BLaER1 treated with 17β-estradiol and CSF1 and Interleukin-3, amounts not matched to agents 10 nM and 100 nM (cell line): Measurements from ENCODE around the gene FGD2.

Experiments used
- H3K27ac ChIP-seq, 11 experiments: shearing (Covaris generic); formaldehyde crosslinking; 2 replicates each; pipeline ENCODE4 v1.8.1; 2022
- H3K27me3 ChIP-seq, 11 experiments: shearing (Covaris generic); formaldehyde crosslinking; 2 replicates each; pipeline ENCODE4 v1.8.1; 2022
- H3K36me3 ChIP-seq, 11 experiments: shearing (Covaris generic); formaldehyde crosslinking; 2 replicates each; pipeline ENCODE4 v1.8.1; 2022
- H3K4me1 ChIP-seq, 10 experiments: shearing (Covaris generic); formaldehyde crosslinking; 2 replicates each; pipeline ENCODE4 v1.8.1; 2022
- H3K4me2 ChIP-seq, 11 experiments: shearing (Covaris generic); formaldehyde crosslinking; 2 replicates each; pipeline ENCODE4 v1.8.1; 2022
- H3K4me3 ChIP-seq, 10 experiments: shearing (Covaris generic); formaldehyde crosslinking; 2 replicates each; pipeline ENCODE4 v1.8.1; 2022
- H3K9ac ChIP-seq, 11 experiments: shearing (Covaris generic); formaldehyde crosslinking; 2 replicates each; pipeline ENCODE4 v1.8.1; 2022
- H3K9me3 ChIP-seq, 11 experiments: shearing (Covaris generic); formaldehyde crosslinking; replicated peaks in 1 of 11; 2 replicates each; pipeline ENCODE4 v1.8.1; 2022
- H4K20me1 ChIP-seq, 11 experiments: shearing (Covaris generic); formaldehyde crosslinking; 2 replicates each; pipeline ENCODE4 v1.8.1; 2022
- Cebpa-rat ChIP-seq, 11 experiments: shearing (Covaris generic); IDR thresholded peaks; 2 replicates each; pipeline ENCODE4 v1.8.1; 2022

FGD2 gene

GRCh38 chr6:36969988-36970891 lies 35.2 kb upstream of the FGD2 start:
- peaks cover 30 to 92% (median 66%) of the 10 kb centered on the region in 11 experiments; a peak in 21 of 22 replicates for H4K20me1 ChIP-seq
- H3K27ac ChIP-seq = peak overlapping the region in 2 of 11 experiments; percentile 8 to 29; a peak in 1 of 22 replicates
- H3K9ac ChIP-seq = no peak overlapping the region
- peaks cover 85 to 94% (median 92%) of the 10 kb centered on the region in 11 experiments for H3K36me3 ChIP-seq
- TF ChIP-seq Cebpa-rat (IDR thresholded peaks at IDR 0.05) = no peak
- H3K4me1 ChIP-seq = peaks cover 0 to 46% (median 39%) of the 10 kb centered on the region in 10 experiments; a peak in 19 of 20 replicates
- H3K27me3 ChIP-seq = no peaks in the 10 kb centered on the region
- no peak overlapping the region for H3K4me2 ChIP-seq
- H3K4me3 ChIP-seq = no peak overlapping the region
- no peaks in the 10 kb centered on the region for H3K9me3 ChIP-seq

- Histone ChIP-seq H3K4me3 (no peak overlapping the region), H3K27me3 (no peaks in the 10 kb centered on the region), H3K4me1 (peaks cover 0 to 51% (median 45%) of the 10 kb centered on the region in 10 experiments; a peak in 15 of 20 replicates), H3K27ac (peak overlapping the region in 2 of 11 experiments; percentile 8 to 29; a peak in 1 of 22 replicates), H4K20me1 (peaks cover 36 to 100% (median 76%) of the 10 kb centered on the region in 11 experiments; a peak in 21 of 22 replicates), H3K9ac (peak overlapping the region in 3 of 11 experiments; percentile 22 to 59 (median 56); a peak in 5 of 22 replicates), H3K4me2 (peak overlapping the region in 2 of 11 experiments; percentile 62 to 73; a peak in 3 of 22 replicates), H3K36me3 (peaks cover 94 to 100% (median 100%) of the 10 kb centered on the region in 11 experiments), H3K9me3 (no peaks in the 10 kb centered on the region)
- no peak for TF ChIP-seq Cebpa-rat (IDR thresholded peaks at IDR 0.05)
Observed at GRCh38 chr6:36970892-36971842, 34.3 kb upstream of the FGD2 start.

GRCh38 chr6:36971921-36972673 lies 33.4 kb upstream of the FGD2 start:
- TF ChIP-seq Cebpa-rat (IDR thresholded peaks at IDR 0.05) = no peak
- H3K27ac ChIP-seq = 0 out of 22 replicates have a peak overlapping the region, but pooled peaks of 1 of the 11 experiments have one; percentile 8
- peaks cover 100% of the 10 kb centered on the region in 11 experiments for H3K36me3 ChIP-seq

DNA sequence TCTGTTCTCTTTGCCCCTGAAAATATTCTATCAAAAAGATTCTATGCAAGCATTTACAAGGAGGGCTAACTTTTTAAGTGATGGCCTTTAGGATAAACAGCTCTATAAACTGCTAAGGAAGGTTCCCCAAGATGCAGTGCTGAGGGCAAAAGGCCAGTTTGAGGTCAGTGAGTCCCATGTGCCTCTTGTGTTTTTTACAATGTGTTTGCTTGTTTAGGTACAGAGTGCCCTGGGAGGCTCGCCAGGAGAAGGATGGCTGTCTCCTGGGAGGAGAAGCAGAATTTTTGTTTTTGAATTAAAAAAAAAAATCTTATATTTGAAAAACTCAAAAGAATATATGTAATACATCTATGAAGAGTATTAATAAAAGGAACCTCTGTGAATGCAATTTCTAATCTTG lies 32.3 kb upstream of the FGD2 start:
- Histone ChIP-seq H3K9me3 (no peaks in the 10 kb centered on the region), H3K4me2 (peak overlapping the region in 5 of 11 experiments; percentile 6 to 62 (median 38); a peak in 7 of 22 replicates), H3K36me3 (peaks cover 100% of the 10 kb centered on the region in 11 experiments), H3K4me1 (peaks cover 0 to 62% (median 47%) of the 10 kb centered on the region in 10 experiments; a peak in 15 of 20 replicates), H4K20me1 (peaks cover 54 to 100% (median 93%) of the 10 kb centered on the region in 11 experiments; a peak in 21 of 22 replicates), H3K4me3 (no peak overlapping the region), H3K27me3 (no peaks in the 10 kb centered on the region), H3K9ac (peak overlapping the region in 2 of 11 experiments; percentile 9 to 56; a peak in 1 of 22 replicates), H3K27ac (no peak overlapping the region)
- TF ChIP-seq Cebpa-rat (IDR thresholded peaks at IDR 0.05) = no peak

More at GRCh38 chr6:36971921-36972673, 33.4 kb upstream of the FGD2 start:
- Histone ChIP-seq H4K20me1 (peaks cover 43 to 100% (median 84%) of the 10 kb centered on the region in 11 experiments; a peak in 21 of 22 replicates), H3K4me3 (no peak overlapping the region), H3K4me1 (peaks cover 0 to 60% (median 46%) of the 10 kb centered on the region in 10 experiments; a peak in 15 of 20 replicates), H3K4me2 (peak overlapping the region in 6 of 11 experiments; percentile 6 to 73 (median 48); a peak in 11 of 22 replicates), H3K9me3 (no peaks in the 10 kb centered on the region), H3K27me3 (no peaks in the 10 kb centered on the region), H3K9ac (peak overlapping the region in 5 of 11 experiments; percentile 9 to 59 (median 28); a peak in 10 of 22 replicates)

GRCh38 chr6:36973647-36974046 lies 31.8 kb upstream of the FGD2 start:
- no peak for TF ChIP-seq Cebpa-rat (IDR thresholded peaks at IDR 0.05)
- H3K9ac ChIP-seq = no peak overlapping the region
- peaks cover 59 to 100% (median 93%) of the 10 kb centered on the region in 11 experiments for H4K20me1 ChIP-seq
- peaks cover 100% of the 10 kb centered on the region in 11 experiments for H3K36me3 ChIP-seq
- no peak overlapping the region for H3K4me3 ChIP-seq
- H3K4me2 ChIP-seq = peak overlapping the region in 1 of 11 experiments; percentile 48; a peak in 2 of 22 replicates
- H3K27ac ChIP-seq = no peak overlapping the region
- peaks cover 0 to 66% (median 47%) of the 10 kb centered on the region in 10 experiments; a peak in 15 of 20 replicates for H3K4me1 ChIP-seq
- H3K27me3 ChIP-seq = no peaks in the 10 kb centered on the region
- H3K9me3 ChIP-seq = no peaks in the 10 kb centered on the region

DNA sequence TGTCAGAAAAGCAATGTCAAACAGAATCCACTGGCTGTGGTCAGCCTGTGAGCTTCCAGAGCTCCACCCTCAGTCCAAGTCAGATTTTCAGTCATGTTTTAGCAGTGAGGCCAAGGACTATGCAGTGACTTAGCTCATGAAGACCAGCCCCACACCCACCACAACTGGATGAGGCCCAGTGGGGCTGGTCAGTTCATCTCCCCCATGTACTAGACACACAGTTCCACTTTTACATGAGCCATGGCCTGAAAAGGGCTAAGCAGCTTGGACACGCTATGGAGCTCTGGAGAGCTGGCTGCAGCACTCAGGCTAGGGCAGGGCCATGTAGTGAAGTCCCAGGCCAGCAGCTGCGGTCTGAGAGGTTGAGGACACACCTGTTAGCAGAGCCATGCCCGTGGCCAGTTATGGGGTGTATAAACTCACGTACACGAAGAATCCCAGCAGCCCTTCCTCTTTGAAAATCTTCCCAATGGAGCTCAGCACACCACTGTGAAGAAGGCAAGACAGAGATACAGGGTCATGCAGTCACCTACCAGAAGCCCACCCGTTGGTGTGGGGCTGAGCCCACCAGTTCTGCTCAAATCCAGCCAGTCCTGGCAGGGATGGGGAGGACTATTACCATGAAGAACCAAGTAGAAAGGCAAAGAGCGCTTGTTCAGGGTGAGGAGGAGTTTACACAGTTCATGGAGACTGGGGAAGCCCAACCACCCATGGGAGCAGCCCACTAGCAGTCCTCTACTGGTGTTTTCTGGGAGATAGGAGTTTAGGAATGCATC lies 30.0 kb upstream of the FGD2 start:
- Histone ChIP-seq H3K4me1 (peaks cover 9 to 81% (median 59%) of the 10 kb centered on the region in 10 experiments; a peak in 19 of 20 replicates), H3K27me3 (no peaks in the 10 kb centered on the region), H3K4me3 (no peak overlapping the region), H4K20me1 (peaks cover 75 to 100% (median 99%) of the 10 kb centered on the region in 11 experiments), H3K36me3 (peaks cover 87 to 100% (median 99%) of the 10 kb centered on the region in 11 experiments), H3K9ac (peak overlapping the region in 5 of 11 experiments; percentile 5 to 30 (median 18); a peak in 5 of 22 replicates), H3K27ac (no peak overlapping the region), H3K9me3 (no peaks in the 10 kb centered on the region), H3K4me2 (peak overlapping the region in 6 of 11 experiments; percentile 9 to 48 (median 29); a peak in 10 of 22 replicates)
- no peak for TF ChIP-seq Cebpa-rat (IDR thresholded peaks at IDR 0.05)

DNA sequence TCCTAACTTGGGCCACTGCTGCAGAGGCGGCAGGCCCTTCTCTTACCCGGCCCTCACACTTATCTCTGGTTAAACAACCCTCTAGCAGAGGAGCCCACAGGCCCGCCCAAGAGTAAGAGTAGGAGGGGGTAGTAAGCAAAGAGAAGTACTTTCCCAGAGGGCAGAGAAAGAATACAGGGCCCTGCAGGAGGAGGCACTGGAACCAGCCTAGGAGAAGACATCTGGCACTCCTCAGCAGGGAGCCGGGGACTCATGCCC lies 29.5 kb upstream of the FGD2 start:
- Histone ChIP-seq H3K27ac (no peak overlapping the region; a peak in 1 of 22 replicates), H4K20me1 (peaks cover 79 to 100% (median 99%) of the 10 kb centered on the region in 11 experiments), H3K4me2 (peak overlapping the region in 2 of 11 experiments; percentile 9 to 48; a peak in 4 of 22 replicates), H3K27me3 (no peaks in the 10 kb centered on the region), H3K9me3 (no peaks in the 10 kb centered on the region), H3K4me3 (no peak overlapping the region), H3K36me3 (peaks cover 87 to 100% (median 99%) of the 10 kb centered on the region in 11 experiments), H3K9ac (peak overlapping the region in 6 of 11 experiments; percentile 5 to 19 (median 12); a peak in 6 of 22 replicates), H3K4me1 (peaks cover 14 to 87% (median 64%) of the 10 kb centered on the region in 10 experiments)
- TF ChIP-seq Cebpa-rat (IDR thresholded peaks at IDR 0.05) = no peak
